Karpas-422 (cell line): Measurements from ENCODE around the gene NAPA. TPM values are rescaled to one million over a fixed set of nuclear protein-coding genes. Genes with fewer than 3 reads are reported as not detected.
"Not testable (repeated sequence)": the region's sequence is repeated elsewhere in the genome, so short reads cannot be mapped to it uniquely, and the experiment has no call there.

Experiments used
- DNase-seq: peaks from one replicate; pipeline ENCODE4 v3.0.0-alpha.2; 2015
- H2AFZ ChIP-seq: fragments of 200-600 bp; sonication (generic); 2 replicates; pipeline ENCODE4 v1.6.1; 2014; ENCODE audit warnings: antibody characterized with exemption, low read length, mixed read lengths
- H3K27ac ChIP-seq: fragments of 200-600 bp; sonication (generic); 2 replicates; pipeline ENCODE4 v1.5.1; 2014; ENCODE audit warnings: mild to moderate bottlenecking, low read length, moderate library complexity
- H3K27me3 ChIP-seq: fragments of 200-600 bp; sonication (generic); 2 replicates; pipeline ENCODE4 v1.6.1; 2014; ENCODE audit warnings: low read length, mixed read lengths
- H3K36me3 ChIP-seq: fragments of 200-600 bp; sonication (generic); 2 replicates; pipeline ENCODE4 v1.6.1; 2014; ENCODE audit warnings: low read length, mixed read lengths; ENCODE audit not compliant: insufficient read depth
- H3K4me1 ChIP-seq: fragments of 200-600 bp; sonication (generic); 2 replicates; pipeline ENCODE4 v1.6.1; 2014; ENCODE audit warnings: mild to moderate bottlenecking, low read length, mixed read lengths
- H3K4me2 ChIP-seq: fragments of 200-600 bp; sonication (generic); 2 replicates; pipeline ENCODE4 v1.6.1; 2014; ENCODE audit warnings: low read length, low read depth, mild to moderate bottlenecking; ENCODE audit not compliant: poor library complexity, severe bottlenecking
- H3K4me3 ChIP-seq: fragments of 200-600 bp; sonication (generic); 2 replicates; pipeline ENCODE4 v1.5.1; 2014; ENCODE audit warnings: mild to moderate bottlenecking, antibody characterized with exemption, low read length, mixed read lengths
- H3K79me2 ChIP-seq: fragments of 200-600 bp; sonication (generic); 2 replicates; pipeline ENCODE4 v1.6.1; 2014; ENCODE audit warnings: mild to moderate bottlenecking, low read length, mixed read lengths
- H3K9ac ChIP-seq: fragments of 200-600 bp; sonication (generic); 2 replicates; pipeline ENCODE4 v1.6.0; 2014; ENCODE audit warnings: low read length
- H3K9me2 ChIP-seq: fragments of 200-600 bp; sonication (generic), shearing (Covaris generic); replicated peaks from 2 replicates; pipeline ENCODE4 v1.6.0; 2014; ENCODE audit warnings: mild to moderate bottlenecking, low read length, moderate library complexity; ENCODE audit not compliant: insufficient read depth
- H3K9me3 ChIP-seq: fragments of 300-700, 200-600 bp; sonication (generic); 2 replicates; pipeline ENCODE4 v1.6.1; 2014; ENCODE audit warnings: low read length, mixed read lengths
- H4K20me1 ChIP-seq: fragments of 200-600 bp; sonication (generic); 2 replicates; pipeline ENCODE4 v1.6.1; 2014; ENCODE audit warnings: mild to moderate bottlenecking, antibody characterized with exemption, low read length, low read depth; ENCODE audit not compliant: insufficient read depth
- total RNA-seq: library from RNA; depleted of rRNA; stranded (reverse); fragments of >200 nt; shearing (Covaris generic); gene quantifications from 2 replicates; pipeline ENCODE4 v1.2.3, GENCODE V29; 2014; ENCODE audit warnings: low replicate concordance

NAPA gene
- total RNA-seq, 1 experiment from 2014 or later = 60.8 TPM

DNA sequence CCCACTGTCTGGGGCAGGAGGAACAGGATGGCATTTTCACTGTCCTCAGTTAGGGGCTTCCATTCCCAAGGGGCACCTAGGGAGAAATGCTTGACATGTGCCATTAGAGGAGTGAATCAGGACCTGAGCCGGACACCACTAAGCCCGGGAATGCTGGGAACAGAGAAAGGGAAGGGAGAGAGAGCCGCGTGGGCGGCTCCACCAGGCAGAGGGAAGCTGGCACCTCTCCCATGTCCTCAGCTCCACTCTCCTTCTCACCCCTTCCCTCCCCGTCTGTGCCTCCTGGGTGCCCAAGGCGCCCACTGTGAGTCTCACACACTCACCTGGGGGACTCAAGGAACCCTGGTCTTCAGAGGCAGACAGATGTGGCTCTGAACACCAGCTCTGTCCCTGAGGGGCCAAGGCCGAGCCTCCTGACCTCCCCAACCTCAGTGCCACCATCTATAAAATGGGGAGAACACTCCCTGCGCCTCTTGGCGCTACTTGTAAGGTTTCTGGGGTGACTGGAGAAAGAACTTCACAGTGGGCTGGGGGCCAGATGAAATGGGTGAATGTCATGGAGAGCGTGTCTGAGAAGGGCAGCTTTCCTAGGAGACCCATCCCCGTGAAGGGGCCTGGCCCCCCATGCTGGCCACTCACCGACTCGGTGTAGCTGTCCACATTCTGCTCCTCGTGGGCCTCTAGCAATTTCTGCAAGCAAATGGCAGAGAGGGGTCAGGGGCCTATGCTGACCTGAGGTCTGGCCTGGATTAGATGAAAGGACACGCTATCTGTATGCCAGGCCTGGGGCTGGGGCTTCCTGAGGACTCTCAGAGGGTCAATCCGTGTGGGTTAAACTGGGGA, 25.6 kb downstream of the NAPA start:
- Histone ChIP-seq H3K27ac (no peak overlapping the region), H2AFZ (no peak overlapping the region), H4K20me1 (no peaks in the 10 kb centered on the region), H3K36me3 (no peaks in the 10 kb centered on the region), H3K27me3 (no peaks in the 10 kb centered on the region), H3K4me1 (peaks cover 10% of the 10 kb centered on the region), H3K9ac (no peak overlapping the region), H3K4me2 (no peak overlapping the region), H3K4me3 (no peak overlapping the region), H3K9me3 (no peaks in the 10 kb centered on the region), H3K9me2 (no peaks in the 10 kb centered on the region), H3K79me2 (no peaks in the 10 kb centered on the region; the same call in 1 of the 2 replicates)
- no peak for DNase-seq

GRCh38 chr19:47487551-47488515, 27.0 kb downstream of the NAPA start:
- H3K79me2 ChIP-seq = no peaks in the 10 kb centered on the region; the same call in 1 of the 2 replicates
- no peak overlapping the region for H3K4me2 ChIP-seq
- H3K27me3 ChIP-seq = no peaks in the 10 kb centered on the region
- H3K9ac ChIP-seq = 0 out of 2 replicates have a peak overlapping the region, but pooled peaks have one; percentile 20
- no peaks in the 10 kb centered on the region for H3K9me2 ChIP-seq
- no peaks in the 10 kb centered on the region for H4K20me1 ChIP-seq
- H3K4me3 ChIP-seq = no peak overlapping the region
- no peak overlapping the region for H3K27ac ChIP-seq
- peaks cover 10% of the 10 kb centered on the region for H3K4me1 ChIP-seq
- no peak overlapping the region for H2AFZ ChIP-seq
- H3K36me3 ChIP-seq = no peaks in the 10 kb centered on the region
- H3K9me3 ChIP-seq = no peaks in the 10 kb centered on the region
- DNase-seq = no peak

- Histone ChIP-seq H3K79me2 (no peaks in the 10 kb centered on the region; the same call in 1 of the 2 replicates), H3K9me2 (no peaks in the 10 kb centered on the region), H3K4me1 (peaks cover 10% of the 10 kb centered on the region), H3K9ac (no peak overlapping the region), H3K27ac (no peak overlapping the region), H3K4me2 (no peak overlapping the region), H3K4me3 (no peak overlapping the region), H3K27me3 (no peaks in the 10 kb centered on the region), H4K20me1 (no peaks in the 10 kb centered on the region), H3K9me3 (no peaks in the 10 kb centered on the region), H3K36me3 (no peaks in the 10 kb centered on the region), H2AFZ (no peak overlapping the region)
- no peak for DNase-seq
Observed at GRCh38 chr19:47486900-47487299, 28.0 kb downstream of the NAPA start.

DNA sequence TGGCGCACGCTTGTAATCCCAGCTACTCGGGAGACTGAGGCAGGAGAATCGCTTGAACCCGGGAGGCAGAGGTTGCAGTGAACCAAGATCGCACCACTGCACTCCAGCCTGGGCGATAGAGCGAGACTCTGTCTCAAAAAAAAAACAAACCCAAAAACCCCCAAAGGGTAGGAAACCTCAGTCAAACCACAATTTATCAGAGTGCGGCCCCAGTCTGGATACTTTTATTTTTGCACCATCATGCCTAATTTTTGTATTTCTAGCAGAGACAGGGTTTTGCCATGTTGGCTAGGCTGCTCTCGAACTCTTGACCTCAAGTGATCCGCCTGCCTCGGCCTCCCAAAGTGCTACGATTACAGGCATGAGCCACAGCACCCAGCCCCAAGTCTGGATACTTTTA, 28.6 kb downstream of the NAPA start:
- not testable (repeated sequence) for H3K4me1 ChIP-seq, H3K4me3 ChIP-seq, H3K9ac ChIP-seq, H3K79me2 ChIP-seq, H3K27ac ChIP-seq, H3K9me2 ChIP-seq, H4K20me1 ChIP-seq, H3K4me2 ChIP-seq, H2AFZ ChIP-seq, H3K36me3 ChIP-seq, H3K27me3 ChIP-seq, DNase-seq, H3K9me3 ChIP-seq

GRCh38 chr19:47485210-47485609, 29.7 kb downstream of the NAPA start:
- Histone ChIP-seq H3K79me2 (no peaks in the 10 kb centered on the region; the same call in 1 of the 2 replicates), H3K4me1 (peaks cover 10% of the 10 kb centered on the region), H3K4me3 (peak overlapping the region; percentile 81), H3K9me2 (no peaks in the 10 kb centered on the region), H3K27me3 (no peaks in the 10 kb centered on the region), H4K20me1 (no peaks in the 10 kb centered on the region), H3K36me3 (no peaks in the 10 kb centered on the region), H3K9ac (peak overlapping the region; percentile 82), H3K9me3 (no peaks in the 10 kb centered on the region), H3K27ac (peak overlapping the region; percentile 79), H2AFZ (no peak overlapping the region), H3K4me2 (peak overlapping the region; percentile 91)
- DNase-seq = peak; percentile 56

- Histone ChIP-seq H3K4me2 (peak within 1 kb of the TSS; percentile 91), H3K4me1 (peaks cover 10% of the 10 kb centered on the region), H4K20me1 (no peaks in the 10 kb centered on the region), H3K4me3 (peak within 1 kb of the TSS; percentile 81), H2AFZ (peak within 1 kb of the TSS; percentile 94), H3K9ac (peak within 1 kb of the TSS; percentile 82), H3K27me3 (no peaks in the 10 kb centered on the region), H3K9me2 (no peaks in the 10 kb centered on the region), H3K9me3 (no peaks in the 10 kb centered on the region), H3K36me3 (no peaks in the 10 kb centered on the region), H3K27ac (peak within 1 kb of the TSS; percentile 79), H3K79me2 (no peaks in the 10 kb centered on the region; the same call in 1 of the 2 replicates)
- peak; percentile 96 for DNase-seq
Observed at GRCh38 chr19:47483800-47484690, 30.8 kb downstream of the NAPA start, which contains the start of gene KPTN. Gene KPTN, minus strand, starts transcription at chr19:47484219. Its CDS starts 59 bp downstream, at chr19:47484160.

- H3K9ac ChIP-seq = no peak overlapping the region
Observed at GRCh38 chr19:47483200-47483599, 31.7 kb downstream of the NAPA start.

More at GRCh38 chr19:47483200-47483599, 31.7 kb downstream of the NAPA start:
- no peak overlapping the region for H3K27ac ChIP-seq
- no peaks in the 10 kb centered on the region for H3K9me3 ChIP-seq
- no peaks in the 10 kb centered on the region for H3K36me3 ChIP-seq
- no peak overlapping the region for H2AFZ ChIP-seq
- peaks cover 10% of the 10 kb centered on the region for H3K4me1 ChIP-seq
- DNase-seq = no peak
- H3K4me3 ChIP-seq = no peak overlapping the region; the same call in 1 of the 2 replicates
- H3K9me2 ChIP-seq = no peaks in the 10 kb centered on the region
- no peak overlapping the region for H3K4me2 ChIP-seq
- H3K79me2 ChIP-seq = no peaks in the 10 kb centered on the region; the same call in 1 of the 2 replicates
- no peaks in the 10 kb centered on the region for H3K27me3 ChIP-seq
- H4K20me1 ChIP-seq = no peaks in the 10 kb centered on the region
